Activated naive CD4-positive, alpha-beta T cell treated with anti-CD3 and anti-CD28 coated beads for 36 hours (primary cell): ENCODE measurements around the gene STAM. TPM values are rescaled to one million over a fixed set of nuclear protein-coding genes. Genes with fewer than 3 reads are reported as not detected.

Source experiments
- CTCF ChIA-PET: fragments of 350-600 bp; sonication (Branson Sonifier 250); formaldehyde crosslinking; loops from one replicate; lab custom pipeline; 2021; ENCODE audit warnings: antibody characterized with exemption; lab: Charles Lee
- DNase-seq: peaks from one replicate; pipeline ENCODE4 v3.0.0-alpha.2; 2020
- H3K27ac Mint-ChIP-seq: one replicate; pipeline ENCODE4 v1.8.0; 2021; ENCODE audit warnings: mild to moderate bottlenecking, mixed read lengths
- H3K27me3 Mint-ChIP-seq: one replicate; pipeline ENCODE4 v1.8.0; 2021; ENCODE audit warnings: low read depth, mixed read lengths
- H3K36me3 Mint-ChIP-seq: one replicate; pipeline ENCODE4 v1.8.0; 2021; ENCODE audit warnings: low read depth, mixed read lengths
- H3K4me1 Mint-ChIP-seq: one replicate; pipeline ENCODE4 v1.8.0; 2021; ENCODE audit warnings: low read depth, mixed read lengths
- H3K4me3 Mint-ChIP-seq: one replicate; pipeline ENCODE4 v1.8.0; 2021; ENCODE audit warnings: mild to moderate bottlenecking, moderate library complexity, mixed read lengths
- H3K9me3 Mint-ChIP-seq: one replicate; pipeline ENCODE4 v1.8.0; 2021; ENCODE audit warnings: mixed read lengths
- intact Hi-C: fragments of 100-400 bp; cut with micrococcal nuclease; formaldehyde crosslinking; loops from one replicate; pipeline ENCODE4 v1.15.1; 2023
- total RNA-seq, 2 experiments: library from RNA; stranded (reverse); gene quantifications; one replicate each; pipeline ENCODE4 v1.2.3, GENCODE V29; 2021

STAM gene
- total RNA-seq, 2 experiments from 2014 or later: 16.3 to 16.6 TPM

DNA sequence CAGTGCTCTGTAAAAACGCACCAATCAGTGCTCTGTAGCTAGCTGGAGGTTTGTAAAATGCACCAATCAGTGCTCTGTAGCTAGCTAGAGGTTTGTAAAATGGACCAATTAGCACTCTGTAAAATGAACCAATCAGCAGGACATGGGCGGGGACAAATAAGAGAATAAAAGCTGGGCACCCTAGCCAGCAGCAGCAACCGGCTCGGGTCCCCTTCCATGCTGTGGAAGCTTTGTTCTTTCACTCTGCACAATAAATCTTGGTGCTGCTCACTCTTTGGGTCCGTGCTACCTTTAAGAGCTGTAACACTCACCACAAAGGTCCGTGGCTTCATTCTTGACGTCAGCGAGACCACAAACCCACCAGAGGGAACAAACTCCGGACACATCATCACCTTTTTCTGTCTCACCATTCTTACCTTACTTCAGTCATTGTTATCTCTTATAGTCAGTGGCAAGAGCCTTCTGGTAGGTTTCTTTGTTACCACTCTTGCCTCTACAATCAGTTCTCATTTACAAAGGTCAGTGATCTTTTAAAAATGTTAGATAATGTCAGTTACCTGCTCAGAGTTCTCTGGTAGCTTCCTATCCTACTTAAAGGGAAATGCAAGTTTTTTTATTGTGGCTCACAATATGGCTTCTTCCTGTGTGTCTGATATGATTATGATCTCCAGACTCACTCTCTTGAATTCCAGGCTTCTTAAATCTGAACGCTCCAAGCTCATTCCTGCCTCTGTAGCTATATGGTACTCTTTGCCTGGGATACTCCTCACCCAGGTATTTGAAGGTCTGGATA, 4.5 kb downstream of the STAM start:
- Mint-ChIP-seq H3K27ac (peak overlapping the region; percentile 72), H3K36me3 (peaks cover 37% of the 10 kb centered on the region), H3K27me3 (no peaks in the 10 kb centered on the region), H3K9me3 (peaks cover 6% of the 10 kb centered on the region), H3K4me1 (peaks cover 67% of the 10 kb centered on the region), H3K4me3 (peak overlapping the region; percentile 45)
- CTCF ChIA-PET: interaction anchor here (0.6 kb wide), 1 partner anchor 22 kb away, joined by 3 read pairs; no protein-coding TSS in a partner anchor
- DNase-seq: peak; percentile 50
- intact Hi-C loops: loop anchor here (5.0 kb wide), 1 partner anchor 621 kb away; no protein-coding TSS in a partner anchor

DNA sequence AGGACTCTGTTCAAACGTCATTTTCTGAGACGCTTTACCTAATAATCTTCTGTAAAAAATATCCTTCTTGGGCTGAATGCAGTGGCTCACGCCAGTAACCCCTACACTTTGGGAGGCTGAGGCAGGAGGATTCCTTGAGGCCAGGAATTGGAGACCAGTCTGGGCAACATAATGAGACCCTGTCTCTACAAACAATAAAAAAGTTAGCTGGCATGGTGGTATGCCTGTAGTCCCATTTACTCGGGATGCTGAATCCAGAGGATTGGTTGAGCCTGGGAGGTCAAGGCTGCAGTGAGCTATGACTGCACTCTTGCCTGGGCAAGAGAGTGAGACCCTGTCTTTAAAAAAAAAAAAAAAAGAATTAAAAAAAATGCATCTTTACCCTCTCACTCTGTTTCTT, 5.1 kb downstream of the STAM start:
- peaks cover 8% of the 10 kb centered on the region for H3K9me3 Mint-ChIP-seq
- intact Hi-C loops: loop anchor here (5.0 kb wide), 1 partner anchor 622 kb away; no protein-coding TSS in a partner anchor
- DNase-seq: no peak
- CTCF ChIA-PET: interaction anchor here (0.6 kb wide), 1 partner anchor 21 kb away, joined by 3 read pairs; no protein-coding TSS in a partner anchor
- no peaks in the 10 kb centered on the region for H3K27me3 Mint-ChIP-seq
- H3K36me3 Mint-ChIP-seq: peaks cover 35% of the 10 kb centered on the region
- peak overlapping the region; percentile 50 for H3K27ac Mint-ChIP-seq
- H3K4me3 Mint-ChIP-seq: peak overlapping the region; percentile 45
- H3K4me1 Mint-ChIP-seq: peaks cover 70% of the 10 kb centered on the region

DNA sequence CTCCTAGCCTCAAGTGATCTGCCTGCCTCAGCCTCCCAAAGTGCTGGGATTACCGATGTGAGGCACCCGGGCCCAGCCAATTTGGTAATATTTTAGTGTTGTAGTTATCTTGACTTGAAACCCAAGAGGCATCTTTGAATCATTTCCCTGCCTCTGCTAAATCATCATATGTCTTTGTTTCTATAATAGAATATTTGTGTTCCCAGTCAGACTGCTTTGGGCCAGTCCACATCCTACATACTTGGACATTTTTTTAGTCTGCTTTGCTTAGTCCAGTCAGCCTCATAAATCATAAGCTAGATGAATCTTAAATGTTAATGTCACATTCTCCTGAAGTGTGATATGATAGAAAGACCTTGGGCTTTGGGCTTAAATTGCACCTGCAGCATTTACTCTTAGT, 5.9 kb downstream of the STAM start:
- Mint-ChIP-seq H3K4me3 (no peak overlapping the region), H3K27ac (no peak overlapping the region)

DNA sequence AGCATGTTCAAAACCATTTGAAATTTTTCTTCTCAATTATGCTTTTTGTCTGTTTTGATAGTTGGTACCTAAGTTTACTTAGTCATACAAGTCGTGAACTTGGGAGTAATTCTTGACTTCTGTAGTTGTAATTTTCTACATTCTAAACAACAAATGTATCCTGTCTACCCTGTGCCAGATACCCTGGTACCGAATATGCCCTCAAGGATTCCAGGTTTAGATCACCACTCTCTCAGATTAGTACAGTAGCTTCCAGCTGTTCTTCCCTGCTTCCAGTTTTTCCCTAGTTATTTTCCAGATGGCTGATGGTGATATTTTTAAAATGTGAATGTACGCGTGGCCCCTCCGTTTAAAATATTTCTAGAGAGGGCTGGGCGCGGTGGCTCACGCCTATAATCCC, 6.5 kb downstream of the STAM start:
- Mint-ChIP-seq H3K4me3 (no peak overlapping the region), H3K27ac (peak overlapping the region; percentile 2), H3K9me3 (peaks cover 8% of the 10 kb centered on the region), H3K36me3 (peaks cover 39% of the 10 kb centered on the region), H3K4me1 (peaks cover 72% of the 10 kb centered on the region), H3K27me3 (no peaks in the 10 kb centered on the region)
- CTCF ChIA-PET: no interaction called here
- intact Hi-C loops: no loop called here
- no peak for DNase-seq

More for the DNA sequence above, 5.9 kb downstream of the STAM start:
- CTCF ChIA-PET: no interaction called here
- DNase-seq: no peak
- intact Hi-C loops: loop anchor here (5.0 kb wide), 1 partner anchor 623 kb away; no protein-coding TSS in a partner anchor
- H3K9me3 Mint-ChIP-seq: peaks cover 8% of the 10 kb centered on the region
- H3K4me1 Mint-ChIP-seq: peaks cover 70% of the 10 kb centered on the region
- H3K27me3 Mint-ChIP-seq: no peaks in the 10 kb centered on the region
- peaks cover 37% of the 10 kb centered on the region for H3K36me3 Mint-ChIP-seq

DNA sequence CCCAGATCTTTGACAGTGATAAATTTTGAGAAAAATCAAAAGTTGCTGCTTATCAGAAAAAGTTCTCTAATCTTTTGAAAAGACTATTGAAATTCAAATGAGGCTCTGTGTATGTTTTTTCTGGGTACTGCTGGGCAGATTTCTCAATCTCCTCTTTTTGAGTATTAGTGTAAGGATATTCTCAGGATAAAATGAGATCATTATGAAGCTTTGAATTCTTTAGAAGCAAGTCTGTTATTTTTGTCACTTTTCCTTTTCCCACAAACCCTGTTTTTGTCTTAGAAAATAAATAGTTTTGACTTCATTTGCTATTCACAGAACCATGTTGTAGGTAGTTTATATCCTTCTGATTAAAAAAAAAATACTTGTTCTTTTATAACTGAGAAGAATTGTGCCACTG, 7.9 kb downstream of the STAM start:
- peaks cover 72% of the 10 kb centered on the region for H3K4me1 Mint-ChIP-seq
- H3K4me3 Mint-ChIP-seq: no peak overlapping the region
- no peak for DNase-seq
- CTCF ChIA-PET: no interaction called here
- no peaks in the 10 kb centered on the region for H3K27me3 Mint-ChIP-seq
- H3K27ac Mint-ChIP-seq: no peak overlapping the region
- H3K9me3 Mint-ChIP-seq: peaks cover 8% of the 10 kb centered on the region
- H3K36me3 Mint-ChIP-seq: peaks cover 42% of the 10 kb centered on the region
- intact Hi-C loops: no loop called here

DNA sequence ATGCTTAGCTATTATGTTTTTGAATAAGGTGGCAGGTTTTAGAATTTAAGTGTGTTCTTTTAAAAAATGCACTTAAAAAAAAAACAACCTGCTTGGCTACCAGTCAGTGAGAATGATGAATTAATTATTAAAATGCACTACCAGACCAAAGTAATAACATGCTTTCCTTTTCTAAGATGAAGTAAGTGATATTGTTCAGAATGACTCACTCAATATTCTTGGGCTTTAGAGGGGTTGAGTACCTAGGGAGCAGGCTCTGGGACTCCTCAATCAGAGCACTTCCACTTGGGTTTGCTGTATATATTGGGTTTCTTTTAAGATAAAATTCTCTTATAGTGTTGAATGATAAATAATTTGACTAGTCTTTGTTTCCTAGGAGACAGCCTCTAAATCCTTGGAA, 8.6 kb downstream of the STAM start:
- Mint-ChIP-seq H3K27me3 (no peaks in the 10 kb centered on the region), H3K4me1 (peaks cover 73% of the 10 kb centered on the region), H3K9me3 (peaks cover 8% of the 10 kb centered on the region), H3K4me3 (no peak overlapping the region), H3K36me3 (peaks cover 42% of the 10 kb centered on the region), H3K27ac (no peak overlapping the region)
- intact Hi-C loops: no loop called here
- no peak for DNase-seq
- CTCF ChIA-PET: no interaction called here

DNA sequence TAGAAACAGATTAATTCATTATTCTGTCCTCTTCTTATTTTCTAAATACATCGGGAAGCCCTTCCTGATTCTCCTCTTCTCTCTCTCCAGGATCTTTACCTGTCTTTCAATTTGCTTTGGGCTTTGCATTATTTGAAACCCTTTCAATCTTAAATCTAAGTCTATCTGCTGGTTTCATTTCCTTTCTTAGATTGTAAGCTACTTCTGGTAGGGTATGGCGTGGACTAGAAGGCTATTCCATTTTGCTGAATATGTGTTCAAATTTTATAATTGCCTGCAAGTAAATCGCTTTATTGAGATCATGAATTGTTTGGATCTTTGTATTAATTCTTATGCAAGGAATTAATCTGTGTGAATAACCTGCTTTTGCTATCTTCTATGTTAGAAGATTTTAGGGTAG, 11.1 kb downstream of the STAM start:
- no peaks in the 10 kb centered on the region for H3K27me3 Mint-ChIP-seq
- peaks cover 34% of the 10 kb centered on the region for H3K36me3 Mint-ChIP-seq
- no peak for DNase-seq
- no peak overlapping the region for H3K4me3 Mint-ChIP-seq
- no peak overlapping the region for H3K27ac Mint-ChIP-seq
- peaks cover 8% of the 10 kb centered on the region for H3K9me3 Mint-ChIP-seq
- peaks cover 66% of the 10 kb centered on the region for H3K4me1 Mint-ChIP-seq
- intact Hi-C loops: no loop called here
- CTCF ChIA-PET: no interaction called here

DNA sequence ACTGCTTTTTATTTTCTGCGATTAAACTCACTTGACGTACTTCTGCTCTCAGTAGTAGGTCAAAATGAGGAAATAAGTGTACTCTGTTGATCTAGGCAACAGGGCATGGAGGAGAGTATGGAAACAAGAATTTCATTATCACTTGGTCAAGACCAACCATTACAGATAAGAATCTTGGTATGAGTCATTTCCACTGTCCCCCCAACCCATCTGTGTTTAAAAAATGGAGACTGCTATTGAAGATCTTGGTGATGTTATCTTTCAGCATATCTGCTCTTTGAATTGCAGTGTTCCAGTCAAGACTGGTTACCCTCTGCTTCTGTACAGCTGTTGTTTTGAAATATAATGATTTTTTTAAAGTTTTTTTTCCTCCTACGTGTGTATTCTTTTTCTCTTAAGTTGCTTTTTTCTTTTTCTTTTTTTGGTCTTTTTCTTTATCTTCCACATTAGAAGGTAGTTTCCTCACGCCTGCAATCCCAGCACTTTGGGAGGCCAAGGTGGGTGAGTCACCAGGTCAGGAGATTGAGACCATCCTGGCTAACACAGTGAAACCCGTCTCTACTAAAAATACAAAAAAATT, 11.7 kb downstream of the STAM start:
- intact Hi-C loops: no loop called here
- Mint-ChIP-seq H3K4me3 (no peak overlapping the region), H3K9me3 (peaks cover 8% of the 10 kb centered on the region), H3K36me3 (peaks cover 27% of the 10 kb centered on the region), H3K4me1 (peaks cover 63% of the 10 kb centered on the region), H3K27me3 (no peaks in the 10 kb centered on the region), H3K27ac (no peak overlapping the region)
- no peak for DNase-seq
- CTCF ChIA-PET: interaction anchor here (0.6 kb wide), 1 partner anchor 226 kb away, joined by 3 read pairs; no protein-coding TSS in a partner anchor

DNA sequence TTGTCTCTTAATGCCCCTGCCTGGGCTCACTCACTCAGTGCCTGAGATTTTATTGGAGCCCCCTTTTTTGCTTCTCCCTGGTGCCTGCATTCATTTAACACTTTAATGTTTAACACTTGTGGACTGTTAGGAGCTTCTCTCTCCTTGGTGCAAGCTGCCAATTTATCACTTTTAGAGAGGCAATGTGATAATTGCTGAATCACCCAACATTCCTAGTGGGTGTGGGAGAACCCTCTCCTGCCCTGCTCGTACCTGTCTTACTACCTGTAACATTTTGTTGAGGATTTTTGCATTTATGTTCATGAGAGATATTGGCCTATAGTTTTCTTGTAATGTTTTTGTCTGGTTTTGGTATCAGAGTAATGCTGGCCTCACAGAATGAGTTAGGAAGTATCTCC, 13.2 kb downstream of the STAM start:
- Mint-ChIP-seq H3K36me3 (peaks cover 28% of the 10 kb centered on the region), H3K27me3 (no peaks in the 10 kb centered on the region), H3K4me3 (no peak overlapping the region), H3K9me3 (peaks cover 8% of the 10 kb centered on the region), H3K27ac (no peak overlapping the region), H3K4me1 (peaks cover 65% of the 10 kb centered on the region)
- no peak for DNase-seq
- CTCF ChIA-PET: no interaction called here
- intact Hi-C loops: no loop called here

DNA sequence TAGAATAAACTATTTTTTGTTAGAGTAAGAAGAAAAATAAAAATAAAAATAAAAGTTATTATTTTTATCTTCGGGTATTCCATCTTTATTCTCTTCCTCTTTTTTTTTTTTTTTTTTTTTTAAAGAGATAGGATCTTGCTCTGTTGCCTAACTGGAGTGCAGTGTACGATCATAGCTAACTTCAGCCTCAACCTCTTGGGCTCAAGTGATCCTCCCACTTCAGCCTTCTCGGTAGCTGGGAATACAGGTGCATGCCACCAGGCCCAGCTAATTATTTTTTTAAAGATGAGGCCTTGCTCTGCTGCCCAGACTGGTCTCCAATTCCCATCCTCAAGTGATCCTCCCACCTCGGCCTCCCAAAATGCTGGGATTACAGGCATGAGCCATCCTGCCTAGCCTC, 15.4 kb downstream of the STAM start:
- CTCF ChIA-PET: no interaction called here
- H3K27ac Mint-ChIP-seq: no peak overlapping the region
- H3K4me3 Mint-ChIP-seq: no peak overlapping the region
- H3K9me3 Mint-ChIP-seq: no peaks in the 10 kb centered on the region
- no peaks in the 10 kb centered on the region for H3K27me3 Mint-ChIP-seq
- peaks cover 23% of the 10 kb centered on the region for H3K36me3 Mint-ChIP-seq
- intact Hi-C loops: no loop called here
- peaks cover 71% of the 10 kb centered on the region for H3K4me1 Mint-ChIP-seq
- no peak for DNase-seq

DNA sequence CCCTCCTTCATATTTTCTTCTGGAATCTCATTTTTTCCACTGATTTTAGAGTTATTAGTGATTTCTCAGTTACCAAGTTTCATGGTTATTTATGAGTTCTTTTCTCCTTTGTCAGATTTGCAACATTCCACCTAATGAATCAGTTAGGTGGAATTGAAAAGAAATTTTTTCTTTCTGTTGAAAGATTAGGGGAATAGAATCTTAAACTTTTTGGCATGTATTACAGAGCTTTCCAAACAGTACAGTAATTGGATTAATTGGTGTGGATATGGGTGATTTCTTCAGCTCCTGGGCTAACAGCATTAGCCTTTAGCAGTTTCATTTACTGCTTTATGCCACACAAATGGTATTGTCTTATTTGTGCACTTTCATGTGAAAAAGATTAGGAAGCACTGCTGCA, 17.0 kb downstream of the STAM start:
- Mint-ChIP-seq H3K4me3 (no peak overlapping the region), H3K36me3 (peaks cover 19% of the 10 kb centered on the region), H3K27me3 (no peaks in the 10 kb centered on the region), H3K27ac (no peak overlapping the region), H3K9me3 (no peaks in the 10 kb centered on the region), H3K4me1 (peaks cover 60% of the 10 kb centered on the region)
- intact Hi-C loops: no loop called here
- no peak for DNase-seq
- CTCF ChIA-PET: interaction anchor here (0.6 kb wide), 1 partner anchor 565 kb away, joined by 3 read pairs; no protein-coding TSS in a partner anchor

DNA sequence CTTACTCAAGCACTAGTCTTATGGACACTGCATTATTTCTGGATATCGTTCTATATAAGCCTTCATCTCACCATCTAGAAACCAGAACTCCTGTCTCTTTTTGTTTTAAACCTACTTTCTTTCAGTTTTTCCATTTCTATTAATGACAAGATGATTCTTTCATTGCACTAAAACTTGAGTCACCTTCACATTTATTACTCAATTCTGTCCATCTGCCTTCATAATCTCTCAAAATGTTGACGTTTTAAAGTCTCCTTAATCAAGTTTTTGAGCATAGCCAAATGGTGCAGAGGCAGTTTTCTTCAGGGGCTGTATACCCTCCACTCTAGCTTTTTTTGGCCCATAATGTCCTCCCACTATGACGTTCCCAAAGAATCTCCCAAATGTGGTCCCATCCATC, 17.6 kb downstream of the STAM start:
- no peak overlapping the region for H3K4me3 Mint-ChIP-seq
- no peaks in the 10 kb centered on the region for H3K9me3 Mint-ChIP-seq
- intact Hi-C loops: no loop called here
- H3K27me3 Mint-ChIP-seq: no peaks in the 10 kb centered on the region
- peaks cover 17% of the 10 kb centered on the region for H3K36me3 Mint-ChIP-seq
- DNase-seq: no peak
- CTCF ChIA-PET: interaction anchor here (0.6 kb wide), 1 partner anchor 564 kb away, joined by 3 read pairs; no protein-coding TSS in a partner anchor
- no peak overlapping the region for H3K27ac Mint-ChIP-seq
- peaks cover 58% of the 10 kb centered on the region for H3K4me1 Mint-ChIP-seq
